ENCODE results near the gene LHCGR. TPM values are rescaled to one million over a fixed set of nuclear protein-coding genes. Genes with fewer than 3 reads are reported as not detected.

The LHCGR gene
- total RNA-seq, 4 donors from 2014 or later = 0.19 TPM; not detected in 3

DNA sequence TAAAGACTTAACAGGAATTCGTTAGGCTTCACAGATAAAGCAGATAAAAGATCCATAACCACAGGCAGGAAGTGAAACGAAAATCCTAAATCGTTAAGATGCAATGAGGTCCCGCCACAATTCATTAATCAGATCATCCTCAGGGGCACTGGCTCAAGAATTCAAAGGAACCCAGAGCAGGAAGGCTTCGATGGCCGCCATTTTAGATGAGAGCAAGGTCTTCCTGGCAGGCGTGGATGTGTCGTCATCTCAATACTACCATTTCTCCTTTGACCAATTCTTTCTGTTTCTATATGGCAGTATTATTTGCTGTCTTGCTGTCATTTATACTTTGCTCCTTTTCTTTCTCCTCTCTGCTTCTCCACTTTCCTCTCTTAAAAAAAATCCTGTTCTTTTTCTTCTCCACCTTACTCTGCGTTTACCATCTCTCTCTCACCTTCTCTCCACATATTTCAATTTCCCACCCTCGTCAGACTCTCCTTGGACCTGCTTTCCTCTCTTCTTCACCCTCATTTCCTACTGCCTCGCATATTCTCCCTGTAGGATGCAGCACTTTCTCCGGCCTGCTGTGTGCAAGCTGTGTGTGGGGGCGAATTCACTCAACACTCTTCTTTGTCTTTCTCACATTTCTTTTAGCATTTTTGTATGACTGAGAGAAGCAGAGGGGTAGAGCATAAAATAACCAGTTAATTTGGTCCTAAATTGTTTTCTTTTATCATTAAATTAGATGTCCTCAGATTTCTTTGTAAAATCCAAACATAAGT, 35.1 kb upstream of the LHCGR start:
- H3K4me3 ChIP-seq (ENCODE audit: low read depth, poor library complexity, severe bottlenecking) = no peak overlapping the region
- DNase-seq (ENCODE audit: low spot score in 2 of 2) = no peak
- WGBS, 2 donors = 75 to 76% methylated on average over 13 of the region's 13 CpGs
- TF ChIP-seq CTCF (IDR thresholded peaks at IDR 0.05) (no peak), POLR2A (IDR thresholded peaks at IDR 0.05) (no peak)
- intact Hi-C loops (cut with DNase I; ENCODE audit: low total_unique reads) = no loop called here

DNA sequence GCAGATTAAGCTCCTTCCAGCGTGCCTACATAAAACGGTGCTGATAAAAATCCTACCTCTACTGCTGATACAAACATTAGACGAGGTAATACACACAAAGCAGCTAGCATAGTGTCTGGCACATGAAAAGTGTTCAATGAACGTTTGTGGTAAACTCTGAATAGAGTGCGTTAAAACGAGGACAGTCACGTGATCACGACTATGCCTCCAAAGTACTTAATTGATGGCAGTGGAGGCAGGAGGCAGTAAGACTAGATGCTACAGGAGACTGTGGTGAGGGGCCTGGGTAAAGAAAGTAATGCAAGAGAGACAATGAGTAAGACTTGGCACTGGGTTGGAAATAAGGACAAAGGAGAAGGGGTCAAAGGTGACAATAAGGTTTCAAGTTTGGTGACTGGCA, 32.1 kb upstream of the LHCGR start:
- WGBS, 2 donors = 81 to 82% methylated on average over 8 of the region's 8 CpGs
- intact Hi-C loops (cut with DNase I; ENCODE audit: low total_unique reads) = no loop called here
- H3K4me3 ChIP-seq (ENCODE audit: low read depth, poor library complexity, severe bottlenecking) = no peak overlapping the region
- TF ChIP-seq POLR2A (IDR thresholded peaks at IDR 0.05) (no peak), CTCF (IDR thresholded peaks at IDR 0.05) (no peak)
- no peak for DNase-seq (ENCODE audit: low spot score in 2 of 2)

GRCh38 chr2:48781366-48781765, 25.8 kb upstream of the LHCGR start:
- TF ChIP-seq POLR2A (IDR thresholded peaks at IDR 0.05) (no peak), CTCF (IDR thresholded peaks at IDR 0.05) (no peak)
- intact Hi-C loops (cut with DNase I; ENCODE audit: low total_unique reads) = no loop called here
- WGBS, 2 donors = 56 to 75% methylated on average over 1 of the region's 1 CpG
- no peak overlapping the region for H3K4me3 ChIP-seq (ENCODE audit: low read depth, poor library complexity, severe bottlenecking)
- no peak for DNase-seq (ENCODE audit: low spot score in 2 of 2)

DNA sequence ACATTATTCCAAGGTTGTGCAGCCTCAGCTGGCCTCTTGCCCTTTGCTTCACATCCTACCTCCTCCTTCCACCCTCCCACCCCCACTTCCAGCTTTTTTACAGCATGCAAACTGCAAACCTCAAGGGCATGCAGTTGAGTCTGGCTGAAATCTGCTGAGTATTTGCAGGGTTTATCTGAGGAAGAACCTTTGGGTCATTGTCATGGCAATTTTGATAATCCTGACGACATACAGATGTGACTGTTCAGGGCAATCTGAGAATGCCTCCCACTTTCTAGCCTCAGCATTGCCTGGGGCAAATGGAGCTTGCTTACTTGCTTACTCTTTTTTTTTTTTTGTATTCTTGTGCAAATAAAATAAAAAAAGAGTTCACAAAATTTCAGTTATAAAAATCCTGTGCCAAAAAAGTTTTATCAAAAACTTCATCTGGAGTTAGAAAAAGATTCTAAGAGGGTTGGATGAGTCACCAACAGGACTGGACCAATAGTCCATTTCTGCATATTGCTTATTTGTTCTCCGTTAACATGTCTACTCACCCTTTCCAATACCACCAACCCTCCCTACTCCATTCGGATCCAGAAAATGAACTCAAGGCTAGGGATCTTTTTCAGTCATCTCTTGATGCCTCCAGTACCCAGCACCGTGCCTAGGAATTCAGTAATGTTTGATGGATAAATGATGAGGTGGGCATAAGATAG, 23.6 kb upstream of the LHCGR start:
- H3K4me3 ChIP-seq (ENCODE audit: low read depth, poor library complexity, severe bottlenecking) = no peak overlapping the region
- WGBS, 2 donors = 46 to 53% methylated on average over 4 of the region's 4 CpGs
- TF ChIP-seq CTCF (IDR thresholded peaks at IDR 0.05) (no peak), POLR2A (IDR thresholded peaks at IDR 0.05) (no peak)
- intact Hi-C loops (cut with DNase I; ENCODE audit: low total_unique reads) = no loop called here
- DNase-seq (ENCODE audit: low spot score in 2 of 2) = no peak

DNA sequence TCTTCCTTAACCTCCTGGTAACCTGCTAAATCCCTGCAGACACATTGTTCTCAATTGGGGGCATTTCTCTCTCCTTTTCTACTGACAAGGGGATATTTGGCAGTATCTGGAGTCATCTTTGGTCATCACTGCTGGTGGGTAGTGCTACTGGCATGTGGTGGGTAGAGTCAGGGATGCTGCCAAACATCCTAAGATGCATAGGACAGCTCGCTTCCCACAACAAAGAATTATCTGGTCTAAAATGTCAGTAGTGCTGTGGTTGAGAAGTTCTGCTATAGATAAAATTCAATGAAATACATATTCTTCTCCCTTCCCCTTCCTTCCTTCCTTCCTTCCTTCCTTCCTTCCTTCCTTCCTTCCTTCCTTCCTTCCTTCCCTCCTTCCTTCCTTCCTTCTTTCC, 18.7 kb upstream of the LHCGR start:
- intact Hi-C loops (cut with DNase I; ENCODE audit: low total_unique reads) = loop anchor here (5.0 kb wide), 1 partner anchor 1197 kb away; no protein-coding TSS in a partner anchor
- WGBS, 2 donors = 55 to 83% methylated on average over 1 of the region's 1 CpG
- TF ChIP-seq POLR2A (IDR thresholded peaks at IDR 0.05) = no peak
- no peak for TF ChIP-seq CTCF (IDR thresholded peaks at IDR 0.05)
- DNase-seq (ENCODE audit: low spot score in 2 of 2) = no peak
- H3K4me3 ChIP-seq (ENCODE audit: low read depth, poor library complexity, severe bottlenecking) = no peak overlapping the region

Data from lower leg skin (tissue), 4 donors.